22Rv1 (cell line): ENCODE measurements around the gene AMBRA1.

Experiments
- H3K27ac ChIP-seq: fragments of 450-650 bp; 2 replicates; pipeline ENCODE4 v1.5.1; 2017
- ZFX ChIP-seq: fragments of 450-650 bp; IDR thresholded peaks from 2 replicates; pipeline ENCODE4 v1.6.1; 2017; ENCODE audit warnings: antibody characterized with exemption, borderline replicate concordance
- TF ChIP-seq, protein P1 (sequence below): fragments of 450-650 bp; IDR thresholded peaks from 2 replicates; pipeline ENCODE4 v1.5.1; 2017; ENCODE audit warnings: mild to moderate bottlenecking

The AMBRA1 gene

GRCh38 chr11:46452918-46453517 lies 140.8 kb downstream of the AMBRA1 start:
- no peak overlapping the region for H3K27ac ChIP-seq

GRCh38 chr11:46451759-46452158 lies 142.1 kb downstream of the AMBRA1 start:
- TF ChIP-seq, protein P1, sequence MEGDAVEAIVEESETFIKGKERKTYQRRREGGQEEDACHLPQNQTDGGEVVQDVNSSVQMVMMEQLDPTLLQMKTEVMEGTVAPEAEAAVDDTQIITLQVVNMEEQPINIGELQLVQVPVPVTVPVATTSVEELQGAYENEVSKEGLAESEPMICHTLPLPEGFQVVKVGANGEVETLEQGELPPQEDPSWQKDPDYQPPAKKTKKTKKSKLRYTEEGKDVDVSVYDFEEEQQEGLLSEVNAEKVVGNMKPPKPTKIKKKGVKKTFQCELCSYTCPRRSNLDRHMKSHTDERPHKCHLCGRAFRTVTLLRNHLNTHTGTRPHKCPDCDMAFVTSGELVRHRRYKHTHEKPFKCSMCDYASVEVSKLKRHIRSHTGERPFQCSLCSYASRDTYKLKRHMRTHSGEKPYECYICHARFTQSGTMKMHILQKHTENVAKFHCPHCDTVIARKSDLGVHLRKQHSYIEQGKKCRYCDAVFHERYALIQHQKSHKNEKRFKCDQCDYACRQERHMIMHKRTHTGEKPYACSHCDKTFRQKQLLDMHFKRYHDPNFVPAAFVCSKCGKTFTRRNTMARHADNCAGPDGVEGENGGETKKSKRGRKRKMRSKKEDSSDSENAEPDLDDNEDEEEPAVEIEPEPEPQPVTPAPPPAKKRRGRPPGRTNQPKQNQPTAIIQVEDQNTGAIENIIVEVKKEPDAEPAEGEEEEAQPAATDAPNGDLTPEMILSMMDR = no peak
- TF ChIP-seq ZFX = no peak
- H3K27ac ChIP-seq = no peak overlapping the region

More at GRCh38 chr11:46452918-46453517, 140.8 kb downstream of the AMBRA1 start:
- no peak for TF ChIP-seq ZFX
- TF ChIP-seq, protein P1 = no peak

DNA sequence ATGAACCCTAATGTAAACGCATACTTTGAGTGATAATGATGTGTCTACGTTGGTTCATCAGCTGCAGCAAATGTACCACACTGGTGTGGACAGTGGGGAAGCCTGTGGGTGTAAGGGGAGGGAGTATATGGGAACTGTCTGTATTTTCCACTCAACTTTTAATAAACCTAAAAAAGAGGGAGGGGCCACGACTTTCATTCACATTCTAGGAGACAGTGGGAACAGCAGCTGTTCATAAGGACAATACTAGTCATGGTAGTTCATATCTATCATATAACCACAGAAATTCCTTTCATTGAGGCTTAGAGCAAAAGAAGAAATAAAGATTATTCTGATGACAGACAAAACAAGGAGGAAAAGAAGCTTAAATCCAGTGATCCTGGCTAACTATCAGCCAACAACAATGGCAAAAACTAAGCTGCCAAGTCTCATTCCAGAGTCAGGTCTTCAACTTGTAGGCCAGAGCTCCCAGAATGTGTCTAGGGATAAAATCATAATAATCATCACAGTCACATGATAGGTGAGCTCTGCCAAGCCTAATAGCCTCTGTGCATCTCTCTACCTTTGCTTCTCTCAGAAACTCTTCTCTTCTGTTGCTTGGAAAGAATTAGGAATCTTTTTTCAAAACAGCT lies 142.9 kb downstream of the AMBRA1 start:
- no peak for TF ChIP-seq ZFX
- TF ChIP-seq, protein P1 = no peak
- no peak overlapping the region for H3K27ac ChIP-seq

DNA sequence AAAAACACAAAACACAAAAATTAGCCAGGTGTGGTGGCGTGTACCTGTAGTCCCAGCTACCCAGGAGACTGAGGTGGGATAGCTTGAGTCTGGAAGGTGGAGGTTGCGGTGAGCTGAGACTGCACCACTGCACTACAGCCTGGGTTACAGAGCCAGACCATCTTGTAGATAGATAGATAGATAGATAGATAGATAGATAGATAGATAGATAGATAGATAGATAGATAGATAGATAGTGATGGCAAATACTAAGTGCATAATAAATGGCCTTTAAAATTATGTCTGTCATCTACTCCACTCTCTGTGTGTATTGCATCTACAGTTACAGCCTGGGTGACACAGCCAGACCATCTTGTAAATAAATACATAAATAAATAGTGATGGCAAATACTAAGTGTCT lies 146.3 kb downstream of the AMBRA1 start:
- TF ChIP-seq ZFX = no peak
- TF ChIP-seq, protein P1 = no peak

DNA sequence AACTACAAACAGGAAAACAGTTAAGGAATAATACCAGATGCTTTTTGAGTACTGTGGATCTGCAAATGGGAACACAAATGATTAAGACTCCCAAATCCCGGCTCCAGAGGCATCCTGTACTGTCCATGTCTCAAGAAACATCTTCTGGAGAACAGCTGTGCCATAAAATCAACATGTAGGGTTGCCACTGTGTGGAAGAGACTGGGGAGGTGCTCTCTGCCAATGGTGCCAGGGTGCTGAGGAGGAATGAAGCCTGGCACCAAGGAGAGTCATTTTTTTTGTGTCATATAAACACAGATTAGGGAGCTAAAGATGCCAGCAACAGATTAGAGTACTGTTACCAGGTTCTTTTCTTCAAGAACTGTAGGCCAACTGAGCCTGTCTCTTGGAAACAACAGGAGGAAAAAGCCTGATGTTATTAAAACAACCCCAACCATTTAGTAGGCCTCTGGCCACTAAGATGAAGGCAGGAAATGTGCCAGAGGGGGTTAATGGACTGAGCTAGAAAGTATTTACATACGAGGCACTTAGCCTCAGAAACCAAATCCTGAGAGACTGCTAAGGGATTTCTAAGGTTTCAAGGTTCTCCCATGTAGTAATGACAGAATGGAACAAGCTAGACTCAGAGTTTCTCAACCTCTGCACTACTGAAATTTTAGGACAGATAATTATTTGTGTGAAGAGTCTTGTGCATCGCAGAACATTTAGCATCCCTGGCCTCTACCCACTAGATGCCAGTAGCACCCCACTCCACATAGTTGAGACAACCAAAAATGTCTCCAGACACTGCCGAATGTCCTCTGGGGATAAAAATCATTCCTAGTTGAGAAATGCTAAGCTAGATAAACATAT lies 147.7 kb downstream of the AMBRA1 start:
- no peak for TF ChIP-seq ZFX
- TF ChIP-seq, protein P1 = no peak
- no peak overlapping the region for H3K27ac ChIP-seq

More for the DNA sequence above, 146.3 kb downstream of the AMBRA1 start:
- no peak overlapping the region for H3K27ac ChIP-seq

DNA sequence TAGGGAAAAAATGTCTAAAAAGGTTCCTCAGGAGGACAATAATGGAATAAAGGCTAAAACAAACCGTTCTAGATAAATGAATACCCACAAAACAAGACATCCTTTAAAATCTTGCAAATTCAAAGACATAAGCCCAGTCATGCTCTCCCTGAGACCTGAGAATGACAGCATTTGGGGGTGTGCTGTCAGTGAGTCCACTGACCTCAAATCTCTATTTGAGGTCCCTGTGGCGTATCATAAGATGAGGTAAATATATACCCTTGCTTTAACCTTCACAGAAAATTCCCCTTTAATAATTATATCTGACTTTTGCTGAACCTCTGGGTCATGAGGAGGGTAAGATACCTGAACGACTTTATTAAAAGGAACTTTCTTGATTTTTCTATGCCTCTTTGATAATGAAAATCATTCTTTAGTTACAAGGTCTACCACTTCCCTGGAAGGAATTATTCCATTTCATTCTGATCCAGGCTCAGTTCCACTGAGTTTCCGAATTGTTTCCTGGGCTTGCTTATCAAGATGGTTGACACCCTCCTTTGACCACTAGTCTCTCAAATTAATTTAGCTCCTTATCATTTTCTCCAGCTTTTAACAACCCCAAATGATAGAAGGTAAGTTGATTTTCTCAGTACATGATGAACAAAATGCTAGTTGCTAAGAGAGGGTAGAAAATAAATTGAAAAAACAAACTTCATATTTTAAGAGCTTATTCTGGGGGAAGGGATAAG lies 148.5 kb downstream of the AMBRA1 start:
- no peak overlapping the region for H3K27ac ChIP-seq

More for the DNA sequence above, 148.5 kb downstream of the AMBRA1 start:
- TF ChIP-seq ZFX = no peak
- TF ChIP-seq, protein P1 = no peak
